Inflammatory macrophage treated with lipopolysaccharide for 1 hour (primary cell): ENCODE data around the gene SV2B.

ENCODE experiments used
- DNase-seq, 2 donors: peaks; one replicate each; pipeline ENCODE4 v3.0.0-alpha.2; 2020 to 2022

Gene SV2B

GRCh38 chr15:91193378-91193720 lies 93.3 kb downstream of the SV2B start:
- DNase-seq, result no peak

GRCh38 chr15:91196127-91196526 lies 96.1 kb downstream of the SV2B start:
- no peak for DNase-seq

GRCh38 chr15:91196768-91197167 lies 96.7 kb downstream of the SV2B start:
- DNase-seq, result no peak

DNA sequence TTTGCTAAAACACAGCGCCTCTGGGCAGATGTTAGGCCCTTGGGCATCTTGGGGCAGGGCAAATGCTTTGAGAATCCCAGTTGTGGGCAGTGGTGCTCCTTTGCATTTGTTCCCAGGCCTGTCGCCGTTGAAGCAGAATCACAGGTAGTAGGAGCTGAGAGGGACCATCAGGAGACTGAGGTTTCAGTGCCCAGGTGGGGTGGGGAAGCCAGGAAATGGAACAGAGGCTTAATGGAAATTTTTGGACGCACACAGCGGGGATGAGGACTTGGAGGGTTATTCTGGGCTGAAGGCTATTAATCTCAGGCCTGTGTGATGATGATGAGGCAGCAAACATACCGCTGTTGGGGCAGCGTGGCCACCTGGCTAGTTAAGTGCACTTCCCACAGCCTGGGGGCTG lies 99.5 kb downstream of the SV2B start:
- DNase-seq, result no peak

- DNase-seq, result no peak
These were observed 100.2 kb downstream of the SV2B start for GRCh38 chr15:91200101-91200754.

DNA sequence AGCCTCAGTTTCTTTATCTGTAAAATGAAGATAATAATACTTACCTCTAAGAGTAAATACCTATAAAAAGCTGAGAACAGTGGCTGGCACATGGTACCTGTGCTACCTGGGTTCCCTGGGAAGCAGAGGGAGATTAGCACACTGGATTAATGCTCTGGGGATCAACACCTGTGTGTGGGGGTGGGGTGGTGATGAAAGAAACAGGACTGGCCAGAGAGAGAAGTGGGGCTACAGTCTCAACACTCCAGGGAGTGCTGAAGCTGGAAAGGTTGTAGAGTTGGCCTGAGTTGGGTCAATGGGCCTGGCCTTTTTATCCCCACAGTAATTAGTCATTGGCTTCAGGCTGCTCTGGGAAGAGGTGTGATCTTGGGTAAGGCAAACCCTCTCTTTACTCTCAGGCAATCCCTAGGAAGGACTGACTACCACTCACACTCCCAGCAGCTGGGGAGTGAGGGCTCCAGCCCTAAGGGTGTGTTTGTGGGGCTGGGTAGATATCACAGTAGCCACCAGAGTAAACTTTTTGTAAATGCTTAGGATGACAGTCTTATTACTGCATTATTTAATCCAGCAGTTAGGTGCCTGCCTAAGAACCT lies 102.5 kb downstream of the SV2B start:
- DNase-seq, result no peak

GRCh38 chr15:91203619-91204203 lies 103.7 kb downstream of the SV2B start:
- no peak for DNase-seq

- DNase-seq, result no peak
These were observed 108.3 kb downstream of the SV2B start for GRCh38 chr15:91208371-91208770.

GRCh38 chr15:91209318-91209717 lies 109.3 kb downstream of the SV2B start:
- no peak for DNase-seq

DNA sequence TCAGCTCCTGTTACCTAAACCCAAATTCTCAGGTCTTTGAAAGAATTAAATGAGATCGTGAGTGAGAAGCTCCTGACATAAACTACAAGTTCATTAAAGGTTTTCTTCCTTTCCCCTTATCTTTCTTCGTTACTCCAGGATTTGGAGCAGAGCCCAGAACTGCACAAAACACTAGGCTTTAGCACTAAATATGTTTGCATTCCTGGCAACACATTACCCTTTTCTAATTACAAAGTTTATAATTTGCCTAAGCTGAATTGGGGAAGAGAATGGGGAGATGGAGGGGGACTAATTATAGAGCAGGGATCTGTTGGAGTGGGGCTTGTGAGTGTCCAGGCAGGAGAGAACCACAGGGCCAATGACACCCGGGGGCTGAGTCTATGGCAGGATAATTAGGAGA lies 109.7 kb downstream of the SV2B start:
- DNase-seq, result no peak

DNA sequence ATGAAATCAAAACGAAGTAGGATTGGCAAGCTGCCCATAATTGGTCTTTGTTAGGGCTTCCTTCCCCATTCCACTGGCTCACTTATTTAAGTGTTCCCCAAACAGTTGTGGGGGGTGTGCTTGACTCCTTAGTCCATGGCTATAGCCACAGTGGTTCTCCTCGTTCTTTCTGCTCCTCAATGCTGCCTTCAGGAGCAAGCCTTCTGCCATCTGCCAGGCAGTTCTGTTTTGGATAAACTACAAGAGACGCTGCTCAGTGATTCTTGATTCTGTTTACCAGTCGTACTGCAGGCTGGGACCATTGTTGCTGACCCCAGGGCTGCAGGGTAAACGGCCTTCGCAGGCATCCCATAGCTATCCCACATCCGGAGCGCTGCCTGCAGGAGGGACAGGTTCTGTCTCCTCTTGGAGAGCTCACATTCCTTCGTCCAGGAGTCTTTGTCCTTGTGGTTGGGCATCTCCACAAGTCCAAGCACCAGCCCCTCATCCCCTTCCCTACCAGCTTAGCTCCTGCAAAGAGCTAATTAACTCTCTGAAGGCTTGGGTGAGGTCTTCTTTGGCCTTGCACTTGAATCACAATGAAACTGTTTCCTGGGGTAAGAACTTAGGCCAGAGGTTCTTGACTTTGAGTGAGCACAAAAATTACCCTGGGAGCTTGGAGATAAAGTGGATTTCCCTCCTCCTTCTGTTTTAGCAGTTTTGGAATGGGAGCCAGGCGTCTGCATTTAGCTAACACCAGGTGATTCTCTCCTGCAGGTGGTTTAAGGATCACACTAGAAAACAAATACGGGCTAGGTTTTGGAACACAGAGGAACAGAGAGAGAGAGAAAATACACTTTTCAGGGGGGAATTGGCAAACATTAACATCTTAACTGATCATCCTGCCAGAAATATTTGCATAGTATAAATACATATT lies 114.9 kb downstream of the SV2B start:
- no peak for DNase-seq

- DNase-seq, result no peak
These were observed 115.9 kb downstream of the SV2B start for GRCh38 chr15:91216000-91216399.

DNA sequence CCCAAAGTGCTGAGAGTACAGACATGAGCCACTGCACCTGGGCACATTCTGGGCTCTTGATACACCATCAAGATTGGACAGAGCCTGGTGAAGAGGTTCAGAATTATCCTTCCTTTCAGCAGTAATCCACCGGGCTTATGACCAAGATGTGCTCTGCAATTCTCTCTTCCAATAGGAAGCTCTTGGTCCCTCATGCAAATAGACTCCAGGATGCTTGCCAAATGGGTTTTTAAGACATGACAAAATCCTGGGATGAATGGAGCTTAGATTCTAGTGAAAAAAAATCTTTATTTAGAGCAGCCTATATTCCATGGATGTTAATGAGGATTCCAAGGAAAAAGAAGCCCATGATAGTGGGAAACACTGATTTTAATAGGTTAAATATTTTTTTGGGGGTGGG lies 119.1 kb downstream of the SV2B start:
- no peak for DNase-seq

DNA sequence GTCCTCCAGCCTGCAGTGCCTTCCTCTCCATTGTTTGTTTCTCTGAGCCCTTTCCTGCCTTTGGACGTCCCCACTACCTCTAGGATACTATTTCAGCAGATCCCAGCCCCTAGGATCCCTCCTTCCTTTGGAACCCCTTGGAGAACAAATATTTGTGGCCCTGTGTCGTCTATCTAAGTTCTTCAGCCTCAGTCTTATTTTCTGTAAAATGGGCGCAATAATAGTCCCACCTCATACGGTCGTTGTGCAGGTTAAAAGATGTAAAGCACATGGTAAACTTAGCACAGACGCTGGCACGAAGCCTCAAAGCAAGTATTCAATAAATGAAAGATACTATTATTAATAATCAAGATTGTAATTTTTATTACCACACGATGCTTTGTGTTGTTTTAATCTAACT lies 122.0 kb downstream of the SV2B start:
- DNase-seq, result no peak

DNA sequence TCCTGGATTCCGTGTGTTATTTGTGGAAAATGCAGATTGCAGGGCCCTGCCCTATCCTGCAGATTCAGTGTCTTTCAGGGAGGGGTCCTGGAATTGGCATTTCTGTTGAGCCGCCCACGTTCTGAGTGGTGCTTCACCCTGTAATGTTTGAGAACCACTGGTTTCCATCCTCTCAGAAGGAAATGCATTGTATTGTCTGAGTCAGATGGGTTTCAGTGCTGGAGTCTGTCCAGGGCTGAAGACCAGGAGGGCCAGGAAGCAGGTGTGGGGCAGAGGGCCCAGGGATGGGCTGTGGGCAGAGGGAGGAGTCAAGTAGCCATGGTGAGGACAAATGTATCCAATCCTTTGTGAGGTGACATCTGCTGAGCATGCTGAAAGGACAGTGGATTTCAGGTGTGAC lies 123.8 kb downstream of the SV2B start:
- no peak for DNase-seq

GRCh38 chr15:91224755-91225380 lies 124.8 kb downstream of the SV2B start:
- peak; percentile 24 to 74 for DNase-seq

DNA sequence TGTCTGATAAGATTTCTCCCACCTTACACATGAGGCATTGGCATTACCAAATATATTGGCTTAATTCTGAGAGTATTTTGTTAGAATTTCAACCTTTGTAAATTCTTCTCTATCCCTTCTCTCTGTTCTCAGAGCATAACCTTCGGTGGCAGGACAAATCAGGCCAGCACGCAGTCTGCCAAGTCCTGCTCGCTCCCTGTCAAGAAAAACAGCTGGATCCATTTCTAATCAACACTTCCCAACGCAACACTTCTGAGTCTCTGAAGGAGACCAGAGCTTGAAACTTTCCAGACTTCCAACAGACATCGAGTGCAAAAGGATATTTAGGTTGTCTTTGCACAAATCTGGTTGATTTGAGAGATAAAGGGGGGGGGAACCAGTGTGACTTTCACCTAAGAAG lies 125.7 kb downstream of the SV2B start:
- no peak for DNase-seq

DNA sequence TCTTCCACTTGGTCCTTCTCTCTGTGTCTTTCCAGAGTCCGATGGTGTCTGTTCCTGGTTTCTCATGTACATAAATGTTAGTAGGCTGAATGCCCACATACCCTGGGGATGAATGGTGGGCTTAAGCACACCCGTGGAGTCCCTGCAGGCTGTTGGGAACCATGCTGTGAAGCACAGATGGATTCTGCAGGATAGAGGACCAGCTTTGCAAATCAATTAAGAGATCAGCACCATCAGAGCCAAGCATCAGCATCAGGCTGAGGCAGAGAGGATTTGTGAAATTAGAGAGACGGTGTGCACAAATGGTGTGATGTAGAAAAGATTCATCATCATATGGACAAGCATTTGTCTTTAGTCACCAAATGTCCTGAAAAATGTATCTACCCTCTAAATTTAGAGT lies 127.1 kb downstream of the SV2B start:
- no peak for DNase-seq

DNA sequence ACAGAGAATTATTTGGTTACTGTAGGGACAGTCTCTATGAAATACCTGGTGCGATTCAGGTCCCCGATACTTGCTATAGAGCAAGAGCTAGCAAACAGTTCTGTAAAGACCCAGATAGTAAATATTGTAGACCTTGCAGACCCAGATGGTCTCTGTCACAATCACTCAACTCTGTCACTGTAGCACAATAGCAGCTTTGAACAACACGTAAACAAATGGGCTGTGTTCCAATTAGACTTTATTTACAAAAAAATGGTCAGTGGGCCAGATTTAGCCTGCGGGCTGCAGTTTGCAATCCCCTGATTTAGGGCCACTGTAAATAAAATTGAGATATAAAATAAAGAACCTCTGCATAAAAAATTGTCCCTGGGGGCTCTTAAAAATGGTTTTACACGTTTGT lies 127.7 kb downstream of the SV2B start:
- DNase-seq, result no peak

GRCh38 chr15:91228383-91228782 lies 128.3 kb downstream of the SV2B start:
- no peak for DNase-seq

- DNase-seq, result no peak
These were observed 128.8 kb downstream of the SV2B start for GRCh38 chr15:91228890-91229289.

DNA sequence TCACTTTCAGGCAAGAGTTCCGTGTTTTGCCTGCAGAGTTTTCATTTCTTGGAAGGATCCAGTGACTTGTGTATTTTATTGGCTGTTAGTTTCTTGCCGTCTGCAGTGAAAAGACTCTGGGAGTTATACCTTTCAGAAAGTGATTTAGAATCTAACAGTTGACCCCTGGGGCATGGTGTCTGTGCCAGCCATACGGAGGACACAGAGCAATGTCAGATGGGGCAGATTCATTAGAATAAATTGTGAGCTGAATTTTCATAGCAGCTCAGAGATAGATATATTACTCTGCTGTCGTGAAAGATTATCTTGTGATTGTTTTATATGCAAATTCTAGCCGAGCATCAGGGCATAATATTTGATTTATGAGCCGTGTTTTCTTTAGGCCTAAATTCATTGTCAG lies 131.6 kb downstream of the SV2B start:
- no peak for DNase-seq

DNA sequence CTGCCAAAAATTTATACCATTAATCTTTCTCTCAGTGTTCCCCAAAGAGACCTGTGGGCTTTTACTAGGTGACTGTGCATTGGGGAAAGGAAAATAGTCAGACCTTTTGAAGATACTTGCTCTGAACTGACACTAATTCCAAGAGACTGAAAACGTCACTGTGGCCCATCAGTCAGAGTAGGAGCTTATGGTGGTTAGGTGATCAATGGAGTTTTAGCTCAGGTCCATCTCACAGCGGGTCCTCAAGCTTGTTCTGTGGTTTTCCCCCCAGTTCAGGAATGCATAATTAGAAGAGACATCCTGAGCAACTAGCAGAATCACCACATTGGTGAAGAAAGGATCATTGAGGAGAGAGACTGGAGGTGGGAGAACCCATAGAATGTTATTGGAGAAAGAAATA lies 134.7 kb downstream of the SV2B start:
- DNase-seq, result no peak
